Stomach smooth muscle (tissue), 2 donors: ENCODE measurements around the gene DRC7.
"Not testable (repeated sequence)": the region's sequence is repeated elsewhere in the genome, so short reads cannot be mapped to it uniquely, and the experiment has no call there.

Experiments
- H3K27ac ChIP-seq: one replicate; pipeline ENCODE4 v1.7.0; 2013; ENCODE audit warnings: mild to moderate bottlenecking, low read length, inconsistent platforms
- H3K27me3 ChIP-seq, 2 donors: one replicate each; pipeline ENCODE4 v1.7.0; 2013; ENCODE audit warnings: low read length in 2 of 2; ENCODE audit not compliant: insufficient read depth in 2 of 2, control insufficient read depth in 1 of 2
- H3K36me3 ChIP-seq, 2 donors: one replicate each; pipeline ENCODE4 v1.7.0; 2013; ENCODE audit warnings: low read length in 2 of 2; ENCODE audit not compliant: control insufficient read depth in 2 of 2, insufficient read depth in 2 of 2
- H3K4me1 ChIP-seq: one replicate; pipeline ENCODE4 v1.7.0; 2013; ENCODE audit warnings: low read length; ENCODE audit not compliant: control insufficient read depth, insufficient read depth
- H3K4me3 ChIP-seq, 2 donors: one replicate each; pipeline ENCODE4 v1.7.0; 2013; ENCODE audit warnings: low read length in 2 of 2
- H3K9ac ChIP-seq, 2 donors: one replicate each; pipeline ENCODE4 v1.7.0; 2013; ENCODE audit warnings: low read length in 2 of 2, mild to moderate bottlenecking in 1 of 2
- H3K9me3 ChIP-seq, 2 donors: one replicate each; pipeline ENCODE4 v1.7.0; 2013; ENCODE audit warnings: low read length in 2 of 2; ENCODE audit not compliant: control insufficient read depth in 2 of 2
- donor health status: healthy.
- donor health status: Pancreatic carcinoma.

DRC7 gene

DNA sequence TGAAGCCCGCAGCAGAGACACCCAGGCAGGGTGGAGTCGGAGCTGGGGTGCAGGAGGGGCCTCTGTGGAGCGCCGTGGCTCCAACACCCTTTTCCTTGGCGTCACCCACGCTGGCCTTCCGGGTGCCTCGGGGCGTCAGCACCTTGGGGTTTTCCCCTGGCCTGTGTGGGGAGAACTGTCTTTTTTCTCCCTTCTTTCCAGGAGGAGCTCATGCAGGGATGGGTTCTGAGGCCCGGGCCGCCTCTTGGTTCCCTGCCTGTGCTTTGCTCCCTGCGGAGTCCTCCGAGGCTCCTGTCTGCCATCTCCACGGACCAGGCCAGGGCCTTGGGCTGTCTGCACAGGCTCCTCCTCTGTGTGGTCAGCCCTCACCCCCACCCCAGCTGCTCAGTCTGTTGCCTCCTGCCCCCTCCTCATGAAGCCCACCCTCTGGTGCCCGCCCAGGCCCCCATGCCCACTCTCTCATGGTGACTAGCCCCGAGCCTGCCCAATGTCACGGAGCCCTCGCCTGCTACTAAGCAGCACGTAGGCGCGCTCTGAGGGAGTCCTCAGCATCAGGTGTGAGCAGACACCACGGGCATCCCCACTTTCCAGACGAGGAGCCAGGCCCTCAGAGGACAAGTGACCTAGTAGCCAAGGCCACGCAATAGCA, 45.9 kb downstream of the DRC7 start:
- Histone ChIP-seq H3K4me1 (peaks cover 11% of the 10 kb centered on the region), H3K36me3 (peaks cover 4 to 9% of the 10 kb centered on the region in 2 donors), H3K27me3 (no peaks in the 10 kb centered on the region), H3K4me3 (no peak overlapping the region), H3K9ac (no peak overlapping the region), H3K9me3 (no peaks in the 10 kb centered on the region), H3K27ac (no peak overlapping the region)

DNA sequence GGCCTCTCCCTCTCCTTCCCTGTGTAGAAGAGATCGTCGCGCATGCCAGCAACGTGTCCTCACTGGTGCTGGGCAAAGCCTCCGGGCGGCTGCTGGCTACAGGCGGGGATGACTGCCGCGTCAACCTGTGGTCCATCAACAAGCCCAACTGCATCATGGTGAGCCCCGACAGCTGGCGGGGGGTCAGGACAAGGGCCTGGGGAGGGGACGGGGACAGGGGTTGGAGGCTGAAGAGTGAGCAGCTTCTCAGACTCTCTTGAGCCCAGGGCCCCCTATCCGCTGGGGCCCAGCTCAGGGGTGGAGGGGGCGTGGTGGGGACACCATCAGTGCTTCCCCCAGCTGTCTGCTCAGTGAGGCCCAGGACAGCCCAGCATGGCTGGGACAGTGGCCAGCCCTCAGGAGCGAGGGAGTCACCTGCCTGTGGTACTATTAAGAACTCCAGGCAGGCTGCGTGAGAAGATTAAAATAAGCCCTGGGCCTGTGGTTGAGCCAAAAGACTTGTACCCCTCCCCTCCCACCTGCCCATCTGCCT, 47.1 kb downstream of the DRC7 start:
- Histone ChIP-seq H3K36me3 (peaks cover 4 to 10% of the 10 kb centered on the region in 2 donors), H3K9ac (no peak overlapping the region), H3K4me1 (peaks cover 4% of the 10 kb centered on the region), H3K27ac (no peak overlapping the region), H3K27me3 (no peaks in the 10 kb centered on the region), H3K9me3 (no peaks in the 10 kb centered on the region), H3K4me3 (no peak overlapping the region)

GRCh38 chr16:57742543-57742942, 47.9 kb downstream of the DRC7 start:
- no peak overlapping the region for H3K9ac ChIP-seq
- H3K4me3 ChIP-seq: no peak overlapping the region
- H3K27me3 ChIP-seq: no peaks in the 10 kb centered on the region
- H3K36me3 ChIP-seq: peaks cover 4 to 10% of the 10 kb centered on the region in 2 donors
- H3K9me3 ChIP-seq: no peaks in the 10 kb centered on the region
- H3K27ac ChIP-seq: no peak overlapping the region
- H3K4me1 ChIP-seq: no peaks in the 10 kb centered on the region

DNA sequence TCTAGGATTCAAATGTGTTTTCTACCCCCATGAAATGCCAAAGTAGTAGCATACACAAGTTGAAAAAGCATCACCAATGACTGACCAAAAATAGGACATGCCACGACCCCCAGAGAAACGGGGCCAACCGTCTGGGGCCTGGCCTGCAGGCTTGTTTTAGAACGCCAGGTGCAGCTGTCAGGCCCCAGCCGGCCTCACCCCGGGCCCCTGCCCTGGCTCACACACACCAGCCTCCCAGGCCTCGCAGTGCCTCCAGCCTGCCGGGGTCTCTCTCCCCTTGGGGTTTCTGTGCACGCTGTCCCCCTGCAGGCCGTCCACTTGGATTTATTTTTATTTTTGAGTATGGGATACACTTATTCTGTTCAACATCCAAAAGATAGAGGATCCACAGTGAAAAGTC, 48.9 kb downstream of the DRC7 start:
- Histone ChIP-seq H3K9me3 (no peaks in the 10 kb centered on the region), H3K27ac (no peak overlapping the region), H3K4me3 (no peak overlapping the region), H3K36me3 (peaks cover 4 to 10% of the 10 kb centered on the region in 2 donors), H3K4me1 (no peaks in the 10 kb centered on the region), H3K27me3 (no peaks in the 10 kb centered on the region), H3K9ac (no peak overlapping the region)

DNA sequence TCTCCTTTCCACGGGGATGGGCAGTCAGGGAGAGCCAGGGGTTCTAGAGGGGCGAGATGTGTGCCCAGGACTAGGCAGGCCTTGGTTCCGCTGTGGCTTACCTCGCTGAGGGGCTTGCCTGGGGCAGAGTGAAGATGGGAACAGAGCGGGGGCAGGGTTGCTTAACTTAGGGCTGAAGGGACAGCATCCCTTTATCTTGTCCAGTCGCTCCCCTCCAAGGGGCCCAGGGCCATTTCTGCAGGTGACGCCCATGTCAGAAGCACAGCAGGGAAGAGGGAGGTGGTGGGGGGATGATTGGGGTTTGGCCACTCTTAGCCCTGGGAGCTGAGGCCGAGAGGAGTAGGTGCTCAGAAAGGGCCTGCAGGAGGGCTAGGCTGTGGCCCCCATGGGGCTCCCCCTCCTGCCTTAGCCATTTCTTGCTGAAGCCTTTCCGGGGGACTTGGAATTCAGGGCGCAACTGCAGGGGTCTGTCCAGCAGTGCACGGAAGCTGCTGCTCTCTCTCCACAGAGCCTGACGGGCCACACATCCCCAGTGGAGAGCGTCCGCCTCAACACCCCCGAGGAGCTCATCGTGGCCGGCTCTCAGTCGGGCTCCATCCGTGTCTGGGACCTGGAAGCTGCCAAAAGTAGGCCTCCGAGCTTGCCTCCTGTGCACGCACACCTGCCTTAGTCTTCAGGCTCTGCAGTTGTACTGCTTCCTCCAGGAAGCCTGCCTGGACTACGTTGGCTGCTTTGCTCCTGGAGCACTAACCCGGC, 49.5 kb downstream of the DRC7 start:
- Histone ChIP-seq H3K36me3 (peaks cover 4 to 10% of the 10 kb centered on the region in 2 donors), H3K27ac (no peak overlapping the region), H3K9me3 (no peaks in the 10 kb centered on the region)

GRCh38 chr16:57744642-57744903, 50.0 kb downstream of the DRC7 start:
- Histone ChIP-seq H3K9me3 (no peaks in the 10 kb centered on the region), H3K9ac (no peak overlapping the region), H3K36me3 (peaks cover 4 to 12% of the 10 kb centered on the region in 2 donors), H3K27ac (no peak overlapping the region), H3K4me3 (no peak overlapping the region), H3K4me1 (no peaks in the 10 kb centered on the region), H3K27me3 (no peaks in the 10 kb centered on the region)

More for the DNA sequence above, 49.5 kb downstream of the DRC7 start:
- H3K4me1 ChIP-seq: no peaks in the 10 kb centered on the region
- no peak overlapping the region for H3K9ac ChIP-seq
- H3K4me3 ChIP-seq: no peak overlapping the region
- no peaks in the 10 kb centered on the region for H3K27me3 ChIP-seq

- Histone ChIP-seq H3K9me3 (no peaks in the 10 kb centered on the region), H3K36me3 (peaks cover 4 to 13% of the 10 kb centered on the region in 2 donors), H3K4me1 (no peaks in the 10 kb centered on the region), H3K27ac (no peak overlapping the region), H3K27me3 (no peaks in the 10 kb centered on the region), H3K9ac (no peak overlapping the region), H3K4me3 (no peak overlapping the region)
These were observed 51.2 kb downstream of the DRC7 start for GRCh38 chr16:57745768-57746167.

GRCh38 chr16:57746316-57746715, 51.7 kb downstream of the DRC7 start:
- H3K36me3 ChIP-seq: peaks cover 4 to 16% of the 10 kb centered on the region in 2 donors
- not testable (repeated sequence) for H3K4me1 ChIP-seq

DNA sequence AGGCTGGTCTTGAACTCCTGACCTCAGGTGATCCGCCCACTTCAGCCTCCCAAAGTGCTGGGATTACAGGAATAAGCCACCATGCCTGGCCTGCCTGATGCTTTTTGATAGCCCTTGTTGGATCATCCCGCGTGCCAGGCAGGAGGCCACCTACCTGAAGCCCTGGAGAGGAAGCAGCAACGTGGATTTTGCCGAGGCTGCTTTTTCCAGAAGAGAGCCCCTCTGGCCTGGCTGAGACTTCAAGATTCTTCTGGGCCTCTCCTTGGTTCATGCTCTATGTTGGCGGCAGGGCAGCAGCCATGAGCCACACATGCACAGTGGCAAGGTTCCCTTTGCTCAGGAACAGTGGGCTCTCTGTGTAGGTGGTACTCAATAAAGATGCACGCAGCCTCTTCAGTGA, 52.5 kb downstream of the DRC7 start:
- peaks cover 8 to 16% of the 10 kb centered on the region in 2 donors for H3K36me3 ChIP-seq
- no peak overlapping the region for H3K27ac ChIP-seq
- no peaks in the 10 kb centered on the region for H3K27me3 ChIP-seq

More at GRCh38 chr16:57746316-57746715, 51.7 kb downstream of the DRC7 start:
- not testable (repeated sequence) for H3K4me3 ChIP-seq, H3K27me3 ChIP-seq, H3K9ac ChIP-seq, H3K27ac ChIP-seq, H3K9me3 ChIP-seq

GRCh38 chr16:57747496-57747895, 52.9 kb downstream of the DRC7 start:
- Histone ChIP-seq H3K9me3 (no peaks in the 10 kb centered on the region), H3K4me3 (no peak overlapping the region), H3K9ac (no peak overlapping the region), H3K4me1 (no peaks in the 10 kb centered on the region), H3K27ac (no peak overlapping the region), H3K27me3 (no peaks in the 10 kb centered on the region), H3K36me3 (peaks cover 6 to 13% of the 10 kb centered on the region in 2 donors)

More for the DNA sequence above, 52.5 kb downstream of the DRC7 start:
- H3K4me1 ChIP-seq: no peaks in the 10 kb centered on the region
- no peak overlapping the region for H3K9ac ChIP-seq
- no peak overlapping the region for H3K4me3 ChIP-seq
- no peaks in the 10 kb centered on the region for H3K9me3 ChIP-seq

DNA sequence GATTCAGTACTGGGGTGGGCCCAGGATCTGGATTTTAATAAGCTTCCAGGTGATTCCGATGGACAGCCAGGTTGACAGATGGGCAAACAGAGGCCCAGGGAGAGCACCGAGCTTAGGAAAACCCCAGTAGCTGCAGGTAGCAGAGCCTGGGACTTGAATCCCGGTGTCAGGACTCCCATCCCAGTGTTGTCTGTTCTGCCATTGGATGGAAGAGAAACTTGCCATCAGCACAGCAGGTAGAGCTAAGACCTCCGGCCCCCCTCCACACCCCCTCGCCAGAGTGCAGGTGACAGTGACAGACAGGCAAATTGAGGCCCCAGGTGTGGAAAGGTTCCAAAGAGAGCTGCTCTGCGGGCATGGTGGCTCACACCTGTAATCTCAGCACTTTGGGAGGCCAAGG, 53.4 kb downstream of the DRC7 start:
- H3K9me3 ChIP-seq: no peaks in the 10 kb centered on the region
- no peak overlapping the region for H3K9ac ChIP-seq
- no peak overlapping the region for H3K4me3 ChIP-seq
- no peaks in the 10 kb centered on the region for H3K4me1 ChIP-seq
- no peak overlapping the region for H3K27ac ChIP-seq
- peaks cover 8 to 11% of the 10 kb centered on the region in 2 donors for H3K36me3 ChIP-seq
- no peaks in the 10 kb centered on the region for H3K27me3 ChIP-seq
